Activated naive CD8-positive, alpha-beta T cell treated with anti-CD3 and anti-CD28 coated beads, Interleukin-2, amount 50 U/mL, for 24 hours (primary cell): ENCODE measurements around the gene CLDN34.
A peak's percentile ranks its signal among the peaks of the same experiment; 100 is the strongest.

Experiments
- ATAC-seq: fragments of 150-1000 bp; cut with Tn5 transposase; one replicate; pipeline ENCODE4 v1.10.0; 2021
- DNase-seq: peaks from one replicate; pipeline ENCODE4 v3.0.0; 2021
- H3K27ac Mint-ChIP-seq: one replicate; pipeline ENCODE4 v1.8.0; 2021; ENCODE audit warnings: mild to moderate bottlenecking, mixed read lengths
- H3K27me3 Mint-ChIP-seq: one replicate; pipeline ENCODE4 v1.8.0; 2021; ENCODE audit warnings: mixed read lengths
- H3K36me3 Mint-ChIP-seq: one replicate; pipeline ENCODE4 v1.8.0; 2021; ENCODE audit warnings: low read depth, mixed read lengths
- H3K4me1 Mint-ChIP-seq: one replicate; pipeline ENCODE4 v1.8.0; 2021; ENCODE audit warnings: mixed read lengths
- H3K4me3 Mint-ChIP-seq: one replicate; pipeline ENCODE4 v1.8.0; 2021; ENCODE audit warnings: mild to moderate bottlenecking, moderate library complexity, mixed read lengths
- H3K9me3 Mint-ChIP-seq: one replicate; pipeline ENCODE4 v1.8.0; 2021; ENCODE audit warnings: mixed read lengths

The CLDN34 gene

GRCh38 chrX:10016519-10017132, 49.5 kb downstream of the CLDN34 start:
- Mint-ChIP-seq H3K36me3 (peaks cover 4% of the 10 kb centered on the region), H3K4me3 (peak overlapping the region; percentile 65), H3K27ac (peak overlapping the region; percentile 13), H3K4me1 (peaks cover 36% of the 10 kb centered on the region), H3K27me3 (peaks cover 5% of the 10 kb centered on the region), H3K9me3 (no peaks in the 10 kb centered on the region)
- ATAC-seq: no peak
- DNase-seq: no peak

- no peak for ATAC-seq
- no peak overlapping the region for H3K4me3 Mint-ChIP-seq
These were observed 50.7 kb downstream of the CLDN34 start for GRCh38 chrX:10017872-10018271.

More at GRCh38 chrX:10017872-10018271, 50.7 kb downstream of the CLDN34 start:
- H3K27me3 Mint-ChIP-seq: peaks cover 2% of the 10 kb centered on the region
- H3K27ac Mint-ChIP-seq: no peak overlapping the region
- H3K4me1 Mint-ChIP-seq: peaks cover 30% of the 10 kb centered on the region
- H3K36me3 Mint-ChIP-seq: peaks cover 4% of the 10 kb centered on the region
- DNase-seq: no peak
- H3K9me3 Mint-ChIP-seq: no peaks in the 10 kb centered on the region
